ENCODE data around the gene TLE3.

Gene TLE3

DNA sequence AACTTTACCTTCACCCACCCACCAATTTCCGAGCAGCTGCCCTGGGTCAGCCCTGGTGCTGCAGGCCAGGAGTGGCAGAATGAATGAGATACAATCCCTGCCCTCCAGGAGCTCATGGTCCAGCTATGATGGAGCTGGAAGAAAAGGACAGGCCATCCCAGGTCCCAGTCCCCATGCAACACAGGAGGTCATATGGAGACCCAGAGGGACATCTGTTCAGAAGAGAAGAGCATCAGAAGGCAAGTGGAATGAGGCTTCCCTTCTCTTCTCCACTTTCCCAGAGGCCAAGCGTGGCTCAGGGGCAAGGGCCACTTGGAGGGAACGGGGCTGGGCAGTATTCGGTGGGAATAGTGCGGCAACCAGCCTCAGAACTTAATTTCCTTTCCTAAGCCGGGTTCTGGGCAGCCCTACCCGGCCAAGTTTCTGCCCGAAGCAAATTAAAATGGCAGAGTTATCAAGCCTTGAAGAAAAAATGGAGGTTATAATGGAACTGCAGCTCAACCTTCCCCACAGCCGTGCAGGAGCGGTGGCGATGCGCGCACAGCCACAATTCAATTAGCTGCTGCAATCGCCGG is 35.9 kb downstream of the TLE3 start:
- no peak for DNase-seq

DNA sequence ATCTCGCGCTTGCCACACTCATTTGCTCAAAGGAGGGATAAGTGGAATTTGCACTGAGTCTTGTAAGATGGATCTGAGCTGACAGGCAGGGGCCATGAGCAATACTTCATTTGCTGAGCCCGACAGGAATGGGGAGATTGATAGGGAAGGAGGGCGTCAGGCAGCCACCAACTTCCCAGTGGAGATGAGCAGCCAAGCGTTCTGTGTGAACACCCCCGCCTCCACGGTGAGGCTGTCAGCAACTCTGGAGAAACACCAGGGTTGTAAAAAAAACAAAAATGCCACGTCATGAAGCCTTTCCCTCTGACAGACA is 36.8 kb downstream of the TLE3 start:
- DNase-seq: peak; percentile 30

DNA sequence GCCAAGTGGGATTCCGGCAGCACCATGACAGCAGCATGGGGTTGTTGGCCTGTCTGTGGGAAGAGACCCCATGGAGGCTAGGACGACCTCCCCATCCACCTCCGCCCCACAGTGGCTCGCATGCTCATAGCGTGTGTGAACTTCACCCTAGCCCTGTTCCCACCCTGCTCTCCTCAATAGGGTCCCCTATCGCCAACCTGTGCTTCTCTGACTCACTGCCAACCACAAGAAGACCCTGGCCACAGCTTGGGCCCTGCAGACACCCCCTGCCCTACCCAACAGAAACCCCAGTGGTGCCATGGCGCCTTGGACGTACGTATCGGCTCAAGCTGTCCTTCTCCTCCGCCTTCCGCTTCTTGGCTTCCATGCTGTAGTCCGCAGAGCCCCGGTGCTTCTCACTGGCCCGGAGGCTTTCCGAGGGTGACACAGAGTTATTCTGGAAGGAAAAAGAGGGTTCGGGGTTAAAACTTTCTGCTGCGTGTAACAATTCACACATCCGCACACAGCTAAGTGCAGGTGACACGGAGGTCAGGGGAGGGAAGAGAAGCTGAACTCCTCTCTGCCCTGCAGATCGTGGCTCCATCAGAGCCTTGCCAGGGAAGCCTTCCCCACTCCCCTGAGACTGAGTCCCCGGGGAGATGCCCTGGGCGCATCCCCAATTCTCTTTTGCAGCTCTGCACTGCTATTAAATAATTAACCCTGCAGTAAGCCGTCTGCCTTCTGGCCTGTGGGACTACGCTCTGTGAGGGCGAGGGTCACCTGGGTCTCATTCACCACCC is 37.3 kb downstream of the TLE3 start:
- DNase-seq: no peak

DNA sequence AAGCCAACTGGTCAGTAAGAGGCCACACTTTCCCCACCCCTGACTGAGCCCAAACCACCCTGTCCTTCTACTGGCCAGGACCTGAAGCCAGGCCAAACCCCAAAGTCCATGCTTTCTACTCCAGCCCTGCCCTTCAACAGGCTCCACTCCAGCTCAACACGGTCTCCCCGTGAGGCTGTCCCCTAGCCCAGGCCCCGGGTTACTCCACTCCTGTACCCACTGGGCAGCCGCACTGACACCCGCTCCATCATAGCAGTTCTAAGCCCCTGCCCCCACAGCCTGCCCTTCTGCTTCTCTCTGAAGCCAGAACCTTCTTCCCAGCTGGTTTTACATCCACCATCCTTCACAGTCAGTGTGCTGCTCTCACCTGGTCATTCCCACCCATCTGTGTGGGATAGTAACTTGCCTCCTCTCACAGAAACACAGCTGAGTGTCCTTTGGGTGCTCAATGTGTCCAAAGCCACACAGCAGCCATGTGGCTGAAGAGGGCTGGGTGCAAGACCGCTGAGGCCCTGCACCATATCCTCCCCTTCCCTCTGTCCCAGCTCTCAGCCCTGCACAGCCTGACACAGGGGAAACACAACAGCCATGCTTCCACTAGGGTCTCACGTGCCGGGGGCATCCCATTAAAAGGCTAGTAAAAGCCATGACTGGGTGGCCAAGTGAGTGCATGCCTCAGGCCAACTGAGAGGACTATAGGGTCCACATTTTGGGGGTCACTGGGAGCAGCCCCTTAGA is 38.1 kb downstream of the TLE3 start:
- no peak for DNase-seq

DNA sequence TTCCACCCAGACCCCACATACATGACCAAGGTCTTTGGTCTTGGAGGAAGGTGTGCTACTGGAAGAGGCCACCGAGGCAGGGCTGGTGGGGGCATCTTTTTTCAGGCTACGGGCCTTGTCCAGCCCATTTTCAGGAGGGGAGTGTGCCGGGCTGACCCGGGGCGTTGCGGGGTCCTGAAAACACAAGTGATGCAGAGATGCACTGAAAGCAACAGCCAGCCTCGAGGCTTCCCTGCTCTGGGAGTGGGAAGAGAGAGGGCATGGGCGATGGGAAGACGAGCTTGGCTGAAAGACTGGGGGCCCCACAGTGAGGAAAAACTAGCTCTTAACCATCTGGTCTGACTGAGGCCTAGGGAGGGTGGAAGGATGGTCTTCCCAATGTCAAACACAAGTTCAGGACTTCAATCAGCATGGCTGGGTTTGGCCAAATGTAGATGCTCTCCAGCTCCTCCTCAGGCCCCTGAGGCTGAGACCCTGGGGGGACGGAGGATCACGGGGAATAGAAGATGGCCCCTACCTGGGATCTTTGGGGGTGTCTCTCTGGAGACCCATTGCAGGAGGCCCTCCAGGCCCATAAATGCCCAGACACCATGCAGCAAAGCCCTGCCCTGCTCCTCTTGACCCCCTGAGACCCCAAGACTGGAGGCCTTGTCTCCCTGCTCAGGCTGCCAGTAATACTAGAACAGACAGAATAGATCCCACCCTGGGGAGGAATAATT is 38.9 kb downstream of the TLE3 start:
- no peak for DNase-seq

DNA sequence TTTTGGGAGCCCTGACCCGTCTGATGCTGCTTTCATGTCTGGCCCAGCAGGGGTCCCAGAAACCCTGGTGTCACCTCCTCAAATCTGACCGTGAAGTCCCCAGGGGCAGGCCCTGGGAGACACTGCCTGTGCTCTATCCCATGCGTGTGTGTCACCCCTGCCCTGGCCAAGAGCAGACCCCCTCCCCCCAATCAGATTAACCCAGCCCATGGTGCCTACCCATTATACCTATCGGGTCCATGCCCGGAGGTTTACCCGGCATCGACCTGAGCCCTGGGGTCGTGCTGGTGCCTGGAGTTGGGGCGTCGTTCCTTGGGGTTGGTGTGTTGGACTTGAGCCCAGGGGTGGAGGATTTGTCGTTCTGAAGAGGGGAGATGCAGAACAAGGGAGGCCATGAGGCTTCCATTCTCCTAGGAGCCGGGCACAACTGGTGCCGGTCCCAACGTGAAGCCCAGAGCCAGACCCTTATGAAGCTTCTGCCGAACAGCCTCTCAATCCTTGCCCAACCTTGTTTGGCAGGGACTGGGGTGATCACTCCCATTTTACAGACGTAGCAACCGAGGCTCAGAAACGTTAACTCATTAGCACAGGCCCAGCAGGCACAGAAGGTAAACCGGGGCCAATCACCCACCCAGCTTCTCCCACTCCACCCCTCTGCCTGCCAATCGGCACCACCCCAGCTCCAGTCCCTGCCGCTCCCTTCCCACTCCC is 39.6 kb downstream of the TLE3 start:
- no peak for DNase-seq

DNA sequence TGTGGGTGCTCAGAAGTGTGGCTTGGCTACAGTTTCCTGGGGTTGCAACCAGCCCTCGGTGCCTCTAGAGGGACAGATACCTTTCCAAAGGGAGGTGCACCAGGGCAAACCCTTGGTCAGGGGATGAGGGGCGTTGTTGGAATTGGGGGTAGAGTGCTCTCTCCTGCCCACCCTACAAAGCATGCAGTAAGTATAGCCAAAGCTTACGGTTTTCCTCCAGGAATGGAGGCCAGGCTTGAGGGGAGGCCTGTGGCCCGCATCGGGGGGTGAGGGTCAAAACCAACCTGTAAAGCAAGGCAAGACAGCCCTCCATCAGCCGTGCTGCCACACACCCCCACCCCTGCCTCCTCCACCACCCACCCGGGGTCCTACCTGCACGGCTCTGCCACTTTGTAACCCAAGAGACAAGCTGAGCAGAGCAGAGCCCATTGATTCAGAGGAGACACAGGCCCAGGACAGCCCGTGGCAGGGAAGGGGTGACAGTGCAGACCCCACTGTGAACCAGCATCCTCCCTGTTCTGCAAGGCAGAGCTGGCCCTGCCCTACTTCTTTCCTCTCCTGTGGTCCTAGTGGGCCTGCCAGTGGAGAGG is 41.5 kb downstream of the TLE3 start:
- no peak for DNase-seq

DNA sequence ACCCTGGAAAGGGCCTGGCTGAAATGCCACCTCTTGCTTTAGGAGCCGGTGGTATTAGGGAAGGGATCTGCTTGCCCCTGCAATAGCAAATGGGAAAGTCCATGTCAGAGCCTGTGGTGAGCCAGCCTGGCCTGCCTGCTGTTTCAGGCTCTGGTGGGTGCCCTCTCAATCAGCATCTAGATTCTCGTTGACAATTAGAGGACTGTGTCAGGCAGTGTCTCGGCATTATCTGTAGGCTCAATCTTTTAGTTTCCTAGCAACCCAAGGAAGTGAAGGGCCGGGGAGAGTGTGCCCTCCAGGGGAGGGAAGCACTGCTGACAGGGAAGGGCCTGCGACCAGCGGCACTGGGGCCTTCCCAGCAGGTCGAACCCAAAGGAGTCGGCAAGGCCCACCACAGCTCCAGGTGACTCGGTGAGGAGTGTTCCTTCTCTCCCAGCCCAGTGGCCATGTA is 42.1 kb downstream of the TLE3 start:
- DNase-seq: no peak

DNA sequence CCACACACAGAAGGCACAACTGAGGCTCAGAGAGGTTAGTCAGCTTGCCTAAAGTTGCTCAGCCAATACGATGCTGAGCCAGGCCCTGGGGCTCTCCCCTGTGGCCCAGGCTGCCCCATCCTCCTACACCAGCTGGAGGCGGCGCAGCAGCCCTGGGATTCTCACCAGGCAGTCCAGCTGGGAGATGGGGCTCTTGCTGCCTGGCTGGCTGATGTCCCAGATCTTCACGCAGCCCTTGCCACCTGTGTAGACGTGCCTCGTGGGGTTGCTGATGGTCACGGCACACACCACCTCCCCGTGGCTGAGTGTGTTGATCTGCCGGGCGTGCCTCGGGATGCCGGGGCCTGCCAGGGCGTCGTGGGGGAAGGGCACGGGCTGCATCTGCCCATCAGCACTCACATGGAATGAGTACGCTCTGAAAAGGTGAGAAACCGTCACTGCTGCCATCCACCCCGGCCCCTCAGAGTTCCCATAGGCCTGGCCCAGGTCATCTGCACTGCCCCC is 42.8 kb downstream of the TLE3 start:
- no peak for DNase-seq

DNA sequence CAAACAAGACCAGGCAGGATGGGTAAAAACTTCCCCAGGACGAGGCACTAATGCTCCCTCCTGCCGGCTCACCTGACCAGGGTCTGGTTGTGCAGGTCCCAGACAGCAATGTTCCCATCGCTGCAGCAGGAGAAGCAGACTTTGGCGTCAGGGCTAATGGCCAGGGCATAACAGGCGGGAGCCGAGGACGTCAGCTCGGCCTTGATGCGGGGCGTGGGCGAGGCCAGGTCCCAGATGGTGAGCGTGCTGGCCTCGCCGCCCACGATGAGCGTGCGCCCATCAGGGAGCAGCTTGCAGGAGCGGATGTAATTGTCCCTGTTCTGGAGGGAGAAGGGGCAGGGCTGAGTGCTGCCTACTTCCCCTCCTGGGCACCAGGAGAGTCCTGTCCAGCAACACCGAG is 43.4 kb downstream of the TLE3 start:
- no peak for DNase-seq

DNA sequence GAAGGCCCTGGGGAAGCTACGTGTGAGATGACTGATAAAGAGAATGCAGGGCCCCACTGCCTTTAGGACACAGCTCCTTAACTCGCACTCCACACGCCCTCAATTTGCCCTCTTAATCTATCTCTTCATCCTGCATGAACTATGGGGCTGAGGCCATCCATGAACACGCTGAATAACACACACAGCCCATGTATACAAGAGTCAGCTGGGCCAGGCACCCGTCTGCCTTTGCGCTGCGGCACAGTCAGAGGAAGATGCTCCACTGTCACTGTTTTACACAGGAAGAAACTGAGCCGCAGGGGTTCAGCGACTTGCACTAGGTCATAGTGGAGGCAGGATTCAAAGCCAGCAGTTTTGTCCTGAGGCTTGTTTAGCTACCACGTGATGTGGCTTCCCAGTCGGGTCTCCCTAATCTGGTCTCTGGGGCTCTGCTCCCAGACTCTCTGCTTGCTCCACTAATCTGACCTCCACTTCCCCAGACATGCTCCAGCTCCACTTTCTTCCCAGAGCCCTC is 43.9 kb downstream of the TLE3 start:
- DNase-seq: no peak

DNA sequence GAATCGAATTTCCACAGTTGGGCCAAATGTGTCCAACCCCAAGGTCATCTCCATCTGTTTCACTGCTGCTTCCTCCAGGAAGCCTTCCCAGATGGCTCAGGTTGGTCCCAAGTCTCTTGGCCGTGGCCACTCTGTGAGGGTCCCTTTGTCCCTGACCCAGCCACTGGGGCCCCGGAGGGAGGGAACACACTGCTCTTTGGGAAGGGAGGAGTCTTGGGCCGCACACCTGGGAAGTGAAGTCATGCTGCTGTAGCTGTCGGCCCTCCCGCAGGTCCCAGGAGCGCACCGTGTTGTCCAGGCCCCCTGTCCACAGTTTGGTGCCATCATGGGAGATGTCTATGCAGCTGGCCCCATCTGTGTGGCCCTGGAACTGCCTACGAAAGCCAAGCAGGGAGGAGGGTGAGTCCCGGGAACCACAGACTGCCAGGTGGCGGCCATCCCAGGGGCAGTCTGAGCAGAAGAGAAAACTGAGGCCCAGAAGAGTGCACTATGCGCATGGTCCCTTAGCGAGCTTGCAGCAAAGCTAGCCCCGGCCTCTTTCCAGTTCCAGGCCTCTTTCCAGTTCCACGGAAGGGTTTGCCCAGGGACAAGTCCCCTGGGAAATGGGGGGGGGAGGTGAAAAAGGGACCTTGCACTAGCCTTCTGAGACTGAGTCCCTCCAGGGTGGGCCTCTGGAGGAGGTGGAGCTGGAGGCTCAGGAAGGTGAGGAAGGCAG is 44.6 kb downstream of the TLE3 start:
- no peak for DNase-seq

DNA sequence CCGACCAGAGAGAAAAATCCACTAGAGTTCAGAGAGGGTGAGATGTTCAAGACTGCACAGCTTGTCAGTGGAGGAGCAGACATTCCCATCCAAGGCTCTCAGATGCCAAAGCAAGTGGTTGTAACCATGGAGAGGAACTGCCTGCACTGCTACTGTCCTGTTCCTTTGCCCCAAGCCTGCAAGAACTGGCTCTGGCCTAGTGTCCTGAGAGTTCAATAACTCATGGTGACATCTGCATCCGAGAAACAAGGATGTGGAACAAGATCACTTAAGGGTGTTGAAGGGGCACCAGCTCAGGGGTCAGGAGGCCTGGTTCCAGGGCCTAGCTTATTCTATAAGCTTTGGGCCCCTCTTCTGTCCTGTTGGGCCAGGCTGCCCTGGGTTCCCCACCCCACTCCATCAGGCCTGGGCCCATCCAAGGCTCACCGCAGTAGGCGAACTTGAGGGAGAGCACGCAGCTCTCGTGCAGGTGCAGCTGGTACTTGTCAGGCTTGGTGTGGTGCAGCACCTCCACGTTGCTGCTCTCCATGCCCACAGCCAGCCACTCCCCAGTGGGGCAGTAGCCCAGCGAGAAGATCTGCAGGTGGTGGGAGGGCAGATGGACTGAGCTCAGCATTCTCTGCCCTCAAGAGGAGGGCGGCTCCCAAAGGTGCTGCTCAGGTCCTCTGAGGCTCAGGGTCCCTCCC is 45.6 kb downstream of the TLE3 start:
- DNase-seq: no peak

DNA sequence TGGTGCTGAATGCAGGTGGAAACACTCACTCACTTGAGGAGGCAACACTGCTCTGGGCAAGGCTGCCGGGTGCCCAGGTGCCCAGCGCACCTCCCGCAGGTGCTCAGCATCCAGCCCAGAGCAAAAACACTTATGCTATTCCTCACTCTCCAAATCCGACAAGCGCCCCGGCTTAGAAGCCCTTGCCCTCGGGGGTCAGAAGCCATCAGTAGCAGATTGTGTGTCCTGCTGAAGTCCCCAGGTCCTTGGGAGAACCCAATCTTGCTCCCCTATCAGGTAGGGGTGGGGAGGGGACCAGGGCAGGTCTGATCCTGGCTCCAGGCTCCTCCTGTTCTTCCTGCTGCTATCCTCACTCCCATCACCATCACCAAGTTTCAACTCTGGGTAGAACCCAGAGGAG is 46.7 kb downstream of the TLE3 start:
- no peak for DNase-seq

DNA sequence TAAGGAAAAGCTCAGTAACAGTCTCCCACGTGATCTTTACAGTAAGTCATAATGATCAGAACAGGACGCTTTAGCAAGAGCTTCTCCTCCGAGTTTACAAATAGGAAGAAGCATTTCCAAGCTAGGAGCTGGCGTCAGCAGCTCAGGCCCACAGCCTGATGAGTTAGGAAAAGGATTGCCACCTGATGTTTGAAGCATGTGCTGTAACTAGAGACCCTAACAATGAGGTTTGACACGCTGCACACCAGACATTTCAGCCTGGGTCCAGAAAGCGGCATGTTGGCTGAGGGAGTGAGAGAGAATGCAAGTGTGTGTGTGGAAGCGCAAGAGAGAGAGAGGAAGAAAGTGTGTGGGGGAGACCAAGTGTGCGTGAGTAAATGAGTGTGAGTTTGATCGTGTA is 47.3 kb downstream of the TLE3 start:
- DNase-seq: no peak

DNA sequence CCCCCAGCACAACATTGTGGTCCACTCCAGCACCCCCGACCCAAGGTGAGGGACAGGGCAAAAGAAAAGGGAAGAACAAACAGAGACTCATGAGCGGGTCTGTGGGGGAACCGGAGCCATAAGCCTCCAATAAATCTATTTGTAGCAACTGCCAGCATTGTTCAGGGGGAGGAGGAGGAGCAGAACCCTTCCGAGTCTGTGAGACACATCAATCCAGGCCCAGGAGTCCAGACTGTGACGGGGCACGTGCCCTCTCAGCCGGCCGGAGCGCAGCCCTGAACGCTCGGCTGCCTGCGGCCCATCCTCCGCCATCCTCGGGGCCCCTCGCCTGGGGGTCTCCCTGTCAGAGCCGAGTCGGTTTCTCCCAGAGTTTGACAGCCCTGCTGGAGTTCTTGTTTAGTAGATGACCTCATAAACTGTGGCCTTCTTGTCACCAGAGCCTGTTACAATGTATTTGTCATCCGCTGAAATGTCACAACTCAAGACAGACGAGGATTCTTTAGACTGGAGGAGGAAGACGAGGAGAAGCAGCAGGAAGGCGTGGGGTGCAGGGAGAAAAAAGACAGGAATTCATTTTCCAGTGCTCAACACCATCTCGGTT is 47.9 kb downstream of the TLE3 start:
- DNase-seq: no peak

DNA sequence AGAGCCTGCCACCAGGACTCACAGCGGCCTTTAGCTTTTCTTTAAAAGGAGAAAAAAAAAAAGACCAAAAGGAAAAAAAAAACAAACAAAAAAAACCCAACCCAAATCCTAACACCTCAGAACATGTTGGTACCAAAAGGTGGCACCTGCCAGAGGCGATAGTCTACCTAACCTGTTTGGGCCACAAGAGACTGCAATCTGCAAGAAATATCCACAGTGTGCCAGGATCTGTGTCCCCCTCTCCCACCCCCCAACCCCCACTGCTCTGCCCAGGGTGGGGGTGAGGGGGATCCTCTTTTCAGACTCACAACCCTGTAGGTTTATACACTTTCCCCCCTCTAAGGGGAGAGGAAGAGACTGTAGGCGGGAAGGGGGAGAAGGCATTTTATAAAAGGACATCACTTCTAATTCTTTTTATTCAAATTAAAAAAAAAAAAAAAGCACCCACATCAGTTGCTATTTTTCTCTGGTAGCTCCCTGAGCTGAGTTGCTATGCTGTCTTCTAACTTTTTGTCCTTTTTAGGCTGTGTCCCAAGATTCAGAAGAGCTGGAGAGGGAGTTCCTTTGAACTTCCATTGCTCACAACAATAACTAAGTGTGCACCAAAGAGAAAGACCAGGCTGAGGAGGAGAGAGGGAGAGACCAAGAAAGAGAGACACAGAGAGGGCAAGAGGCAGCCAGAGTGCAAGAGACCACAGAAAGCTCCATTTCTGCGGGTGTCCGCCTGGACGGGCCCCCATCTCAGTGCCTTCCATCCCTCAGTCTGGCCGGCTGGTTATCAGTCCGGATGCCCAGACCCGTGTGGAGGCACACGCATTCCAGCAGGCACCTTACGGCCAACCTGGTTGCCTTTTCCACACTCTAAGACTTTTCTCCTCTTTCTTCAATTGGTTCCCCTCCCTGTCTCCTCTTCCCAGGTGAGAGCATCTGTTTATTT is 48.9 kb downstream of the TLE3 start:
- no peak for DNase-seq

DNA sequence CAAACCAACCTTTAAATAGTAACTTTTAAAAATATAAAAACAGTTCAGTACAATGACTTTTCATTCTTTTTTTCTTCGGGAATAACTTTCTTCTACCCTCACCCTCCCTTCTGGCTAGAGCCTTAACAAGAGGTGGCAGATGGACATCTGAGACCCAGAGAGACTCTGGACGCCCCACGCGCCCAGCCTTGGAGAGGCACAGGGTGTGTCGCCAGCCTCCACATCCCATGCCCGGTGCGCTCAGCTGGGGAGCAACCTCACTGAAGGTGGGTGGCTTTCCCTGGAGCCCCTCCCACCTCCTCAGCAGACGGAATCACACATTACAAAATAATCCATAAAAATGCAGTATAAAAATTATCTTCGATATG is 49.5 kb downstream of the TLE3 start:
- no peak for DNase-seq

All from fibroblast of skin of back (primary cell).